Endothelial cell of umbilical vein (primary cell): Measurements from ENCODE around the gene WLS. TPM values are rescaled to one million over a fixed set of nuclear protein-coding genes. Genes with fewer than 3 reads are reported as not detected.

Source experiments
- BruUV-seq: library from RNA; stranded (reverse); fragments of 400-500 nt; replicated peaks from 2 replicates; lab custom pipeline; 2021; lab: Mats Ljungman, UMichigan
- CTCF ChIA-PET: fragments of 300-600, 350-600 bp; sonication (Branson Sonifier 250); formaldehyde crosslinking; loops from one replicate; lab custom pipeline; 2021; ENCODE audit warnings: antibody characterized with exemption, inconsistent platforms; lab: Charles Lee
- POLR2A ChIA-PET: fragments of 300-600, 350-600 bp; sonication (Branson Sonifier 250); formaldehyde crosslinking; loops from one replicate; lab custom pipeline; 2021; ENCODE audit warnings: antibody characterized with exemption, inconsistent platforms; lab: Charles Lee
- DNase-seq: peaks from one replicate; pipeline ENCODE4 v3.0.0-alpha.2; 2011; ENCODE audit warnings: low read depth, low spot score
- FAIRE-seq: peaks from 2 replicates; lab custom pipeline; 2011; peaks lifted over from hg19 to GRCh38; lab: Jason Lieb, UNC
- H2AFZ ChIP-seq: 2 replicates; pipeline ENCODE4 v1.6.0; 2012; ENCODE audit warnings: low read depth, low read length, control low read depth, inconsistent platforms
- H3K27ac ChIP-seq: 2 replicates; pipeline ENCODE4 v1.5.1; 2011; ENCODE audit warnings: low read depth, mild to moderate bottlenecking, control low read depth, low read length, moderate library complexity; ENCODE audit not compliant: insufficient read depth
- H3K27me3 ChIP-seq, 2 experiments: 2 replicates each; pipeline versions ENCODE4 v1.6.0 to v1.6.1; 2011; ENCODE audit warnings: low read length in 2 of 2, mixed read lengths in 1 of 2; ENCODE audit not compliant: control insufficient read depth in 2 of 2, insufficient read depth in 2 of 2
- H3K36me3 ChIP-seq, 2 experiments: 2 replicates in 1 of 2; 3 replicates in 1 of 2; pipeline ENCODE4 v1.5.1; 2011; ENCODE audit warnings: low read length in 2 of 2, mild to moderate bottlenecking in 1 of 2, moderate library complexity in 1 of 2; ENCODE audit not compliant: control insufficient read depth in 2 of 2, insufficient read depth in 2 of 2; ENCODE audit errors: extremely low read depth in 1 of 2
- H3K4me1 ChIP-seq: 3 replicates; pipeline ENCODE4 v1.5.1; 2011; ENCODE audit warnings: mild to moderate bottlenecking, low read length; ENCODE audit not compliant: control insufficient read depth, insufficient read depth; ENCODE audit errors: extremely low read depth
- H3K4me2 ChIP-seq: 2 replicates; pipeline ENCODE4 v1.6.1; 2011; ENCODE audit warnings: low read length, control low read depth, mixed read lengths; ENCODE audit not compliant: insufficient read depth
- H3K4me3 ChIP-seq, 3 experiments: fragments of 200-600 bp in 1 of 3; sonication (generic), shearing (Covaris generic) in 1 of 3; replicated peaks in 1 of 3; 2 replicates each; pipeline ENCODE4 v1.5.1; 2011 to 2016; ENCODE audit warnings: control low read depth in 3 of 3, low read length in 3 of 3, mild to moderate bottlenecking in 2 of 3, inconsistent platforms in 1 of 3, low read depth in 1 of 3, moderate library complexity in 1 of 3; ENCODE audit not compliant: insufficient read depth in 1 of 3
- H3K79me2 ChIP-seq: 2 replicates; pipeline ENCODE4 v1.6.0; 2012; ENCODE audit warnings: low read length, inconsistent platforms; ENCODE audit not compliant: control insufficient read depth, insufficient read depth
- H3K9ac ChIP-seq: replicated peaks from 2 replicates; pipeline ENCODE3; 2011; ENCODE audit warnings: low read length, control low read depth; ENCODE audit not compliant: insufficient read depth; ENCODE audit errors: extremely low read depth
- H3K9me1 ChIP-seq: replicated peaks from 3 replicates; pipeline ENCODE4 v1.6.0; 2011; ENCODE audit warnings: mild to moderate bottlenecking, low read length; ENCODE audit not compliant: control insufficient read depth, insufficient read depth; ENCODE audit errors: extremely low read depth
- H3K9me3 ChIP-seq: replicated peaks from 2 replicates; pipeline ENCODE4 v1.5.1; 2012; ENCODE audit warnings: low read length, inconsistent platforms; ENCODE audit not compliant: control insufficient read depth, insufficient read depth
- H4K20me1 ChIP-seq: replicated peaks from 2 replicates; pipeline ENCODE3; 2011; ENCODE audit warnings: mild to moderate bottlenecking, low read length; ENCODE audit not compliant: control insufficient read depth, insufficient read depth; ENCODE audit errors: extremely low read depth
- EZH2 ChIP-seq: IDR thresholded peaks from 2 replicates; pipeline ENCODE4 v1.6.1; 2012; ENCODE audit warnings: borderline replicate concordance, low read depth, mild to moderate bottlenecking, moderate library complexity, low read length, inconsistent platforms; ENCODE audit not compliant: severe bottlenecking
- FOS ChIP-seq: IDR thresholded peaks from 2 replicates; pipeline ENCODE4 v1.6.1; 2011; ENCODE audit warnings: mild to moderate bottlenecking, low read length, moderate library complexity, borderline replicate concordance; ENCODE audit not compliant: insufficient read depth
- GATA2 ChIP-seq: IDR thresholded peaks from 2 replicates; pipeline ENCODE4 v1.7.0; 2011; ENCODE audit warnings: low read depth, mild to moderate bottlenecking, moderate library complexity, mixed read lengths, low read length; ENCODE audit not compliant: insufficient read length, insufficient read depth
- JUN ChIP-seq: IDR thresholded peaks from 2 replicates; pipeline ENCODE4 v1.6.1; 2011; ENCODE audit warnings: borderline replicate concordance, low read depth; ENCODE audit not compliant: insufficient read length, insufficient read depth
- MYC ChIP-seq: IDR thresholded peaks from one replicate; pipeline ENCODE4 v1.6.1; 2011; ENCODE audit warnings: mild to moderate bottlenecking, low read depth, low read length
- POLR2A ChIP-seq: IDR thresholded peaks from 2 replicates; pipeline ENCODE4 v1.6.1; 2012; ENCODE audit warnings: low read depth, mild to moderate bottlenecking, control low read depth, low read length
- POLR2AphosphoS5 ChIP-seq: IDR thresholded peaks from 2 replicates; pipeline ENCODE4 v1.6.1; 2012; ENCODE audit warnings: low read depth, mild to moderate bottlenecking, control low read depth, low read length, moderate library complexity; ENCODE audit not compliant: insufficient read depth
- dilution Hi-C: fragments of 300-500 bp; cut with MboI; formaldehyde crosslinking; loops from one replicate; pipeline ENCODE4 v1.15.0; 2019; ENCODE audit warnings: low sequenced_read_pairs; ENCODE audit not compliant: extremely low pct_ligation_motif_present
- intact Hi-C: fragments of 100-400 bp; cut with micrococcal nuclease; formaldehyde crosslinking; loops from one replicate; pipeline ENCODE4 v1.10.0; 2022
- polyA plus RNA-seq, 4 experiments: library from polyadenylated mRNA; depleted of rRNA in 3 of 4; stranded (reverse) in 3 of 4; unstranded in 1 of 4; fragments of >200 nt; gene quantifications; 2 replicates each; pipeline versions ENCODE4 v1.2.1 to v1.2.3, GENCODE V29; 2011 to 2012; ENCODE audit warnings: missing spikeins in 1 of 4
- total RNA-seq: library from RNA; stranded (reverse); gene quantifications from 2 replicates; pipeline ENCODE4 v1.2.3, GENCODE V29; 2021
- TF ChIP-seq, protein P1 (sequence below): IDR thresholded peaks from 2 replicates; pipeline ENCODE4 v1.6.1; 2011; ENCODE audit not compliant: insufficient read depth, insufficient read length
- TF ChIP-seq, protein P2 (sequence below), 2 donors: IDR thresholded peaks; 1 replicate in 1 of 2; 2 replicates in 1 of 2; pipeline ENCODE4 v1.5.1; 2011; ENCODE audit warnings: low read length in 2 of 2, mild to moderate bottlenecking in 2 of 2, moderate library complexity in 2 of 2, control low read depth in 1 of 2, inconsistent platforms in 1 of 2, low read depth in 1 of 2; ENCODE audit not compliant: insufficient read depth in 1 of 2; ENCODE audit errors: extremely low read depth in 1 of 2

Gene WLS
- total and polyA plus RNA-seq, 2 donors (not counting 3 experiments of a cell fraction or from before 2014, with no cell fraction given) = 121 to 199 TPM

DNA sequence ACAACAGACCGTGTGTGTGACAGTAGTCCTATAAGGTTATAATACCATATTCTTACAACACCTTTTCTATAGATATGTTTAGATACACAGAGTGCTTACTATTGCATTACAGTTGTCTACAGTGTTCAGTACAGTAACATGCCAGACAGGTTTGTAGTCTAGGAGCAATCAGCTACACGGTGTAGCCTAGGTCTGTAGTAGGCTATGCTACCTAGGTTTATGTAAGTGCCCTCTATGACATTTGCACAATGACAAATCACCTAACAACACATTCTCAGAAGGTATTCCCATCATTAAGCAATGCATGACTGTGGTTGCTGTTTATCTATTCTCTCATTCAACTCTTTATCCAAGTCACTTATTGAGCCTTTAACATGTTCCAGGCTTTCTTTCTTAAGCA is 1.8 kb upstream of the WLS start:
- Histone ChIP-seq H3K27me3 (no peaks in the 10 kb centered on the region), H3K79me2 (peaks cover 27% of the 10 kb centered on the region), H2AFZ (no peak overlapping the region), H3K27ac (no peak overlapping the region), H3K36me3 (no peaks in the 10 kb centered on the region), H3K4me2 (no peak overlapping the region), H3K9me3 (no peaks in the 10 kb centered on the region), H4K20me1 (no peaks in the 10 kb centered on the region), H3K9me1 (no peaks in the 10 kb centered on the region), H3K4me3 (no peak overlapping the region), H3K4me1 (peaks cover 26% of the 10 kb centered on the region), H3K9ac (no peak overlapping the region)
- POLR2A ChIA-PET = no interaction called here
- intact Hi-C loops = loop anchor here (5.0 kb wide), 1 partner anchor 382 kb away; no protein-coding TSS in a partner anchor
- TF ChIP-seq JUN (no peak), POLR2A (no peak), MYC (no peak), GATA2 (no peak), EZH2 (no peak), FOS (no peak), POLR2AphosphoS5 (no peak)
- TF ChIP-seq, protein P1, sequence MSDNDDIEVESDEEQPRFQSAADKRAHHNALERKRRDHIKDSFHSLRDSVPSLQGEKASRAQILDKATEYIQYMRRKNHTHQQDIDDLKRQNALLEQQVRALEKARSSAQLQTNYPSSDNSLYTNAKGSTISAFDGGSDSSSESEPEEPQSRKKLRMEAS = no peak
- TF ChIP-seq, protein P2, sequence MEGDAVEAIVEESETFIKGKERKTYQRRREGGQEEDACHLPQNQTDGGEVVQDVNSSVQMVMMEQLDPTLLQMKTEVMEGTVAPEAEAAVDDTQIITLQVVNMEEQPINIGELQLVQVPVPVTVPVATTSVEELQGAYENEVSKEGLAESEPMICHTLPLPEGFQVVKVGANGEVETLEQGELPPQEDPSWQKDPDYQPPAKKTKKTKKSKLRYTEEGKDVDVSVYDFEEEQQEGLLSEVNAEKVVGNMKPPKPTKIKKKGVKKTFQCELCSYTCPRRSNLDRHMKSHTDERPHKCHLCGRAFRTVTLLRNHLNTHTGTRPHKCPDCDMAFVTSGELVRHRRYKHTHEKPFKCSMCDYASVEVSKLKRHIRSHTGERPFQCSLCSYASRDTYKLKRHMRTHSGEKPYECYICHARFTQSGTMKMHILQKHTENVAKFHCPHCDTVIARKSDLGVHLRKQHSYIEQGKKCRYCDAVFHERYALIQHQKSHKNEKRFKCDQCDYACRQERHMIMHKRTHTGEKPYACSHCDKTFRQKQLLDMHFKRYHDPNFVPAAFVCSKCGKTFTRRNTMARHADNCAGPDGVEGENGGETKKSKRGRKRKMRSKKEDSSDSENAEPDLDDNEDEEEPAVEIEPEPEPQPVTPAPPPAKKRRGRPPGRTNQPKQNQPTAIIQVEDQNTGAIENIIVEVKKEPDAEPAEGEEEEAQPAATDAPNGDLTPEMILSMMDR (IDR thresholded peaks at IDR 0.05; ENCODE audit: extremely low read depth in 1 of 2, insufficient read depth in 1 of 2, low read depth in 1 of 2, low read length in 2 of 2) = no peak
- dilution Hi-C loops = no loop called here
- DNase-seq (no peak), FAIRE-seq (no peak)
- BruUV-seq = no TSS peak
- CTCF ChIA-PET = no interaction called here
